Natural killer cell (primary cell): ENCODE measurements around the gene AHSG. TPM values are rescaled to one million over a fixed set of nuclear protein-coding genes. Genes with fewer than 3 reads are reported as not detected.
"Not testable (repeated sequence)": the region's sequence is repeated elsewhere in the genome, so short reads cannot be mapped to it uniquely, and the experiment has no call there.

Experiments used
- ATAC-seq, 3 donors: fragments of 150-1000 bp in 2 of 3; fragments of 200-7000 bp in 1 of 3; cut with Tn5 transposase; 1 replicate in 1 of 3; 2 replicates in 2 of 3; pipeline ENCODE4 v1.10.0; 2021; ENCODE audit warnings: mild to moderate bottlenecking in 2 of 3, moderate library complexity in 2 of 3
- DNase-seq, 2 donors: peaks; one replicate each; pipeline versions ENCODE4 v3.0.0 to v3.0.0-alpha.2; 2013 to 2021; ENCODE audit warnings: mixed read lengths in 1 of 2
- H3K27ac ChIP-seq: one replicate; pipeline ENCODE4 v1.5.1; 2013; ENCODE audit warnings: mild to moderate bottlenecking, low read length
- H3K27me3 ChIP-seq: one replicate; pipeline ENCODE4 v1.6.1; 2013; ENCODE audit warnings: low read length; ENCODE audit not compliant: control insufficient read depth, insufficient read depth
- H3K36me3 ChIP-seq: one replicate; pipeline ENCODE4 v1.6.1; 2013; ENCODE audit warnings: low read length; ENCODE audit not compliant: control insufficient read depth, insufficient read depth
- H3K4me1 ChIP-seq: one replicate; pipeline ENCODE4 v1.6.1; 2013; ENCODE audit warnings: low read length; ENCODE audit not compliant: control insufficient read depth, insufficient read depth
- H3K4me3 ChIP-seq: one replicate; pipeline ENCODE4 v1.5.1; 2013; ENCODE audit warnings: low read length
- H3K9me3 ChIP-seq: one replicate; pipeline ENCODE4 v1.6.1; 2013; ENCODE audit warnings: low read length; ENCODE audit not compliant: control insufficient read depth, insufficient read depth
- H3K27ac Mint-ChIP-seq, 2 donors: one replicate each; pipeline ENCODE4 v1.8.0; 2022; ENCODE audit warnings: mild to moderate bottlenecking in 2 of 2, mixed read lengths in 2 of 2, moderate library complexity in 1 of 2
- H3K27me3 Mint-ChIP-seq, 2 donors: one replicate each; pipeline ENCODE4 v1.8.0; 2022; ENCODE audit warnings: low read depth in 2 of 2, mixed read lengths in 2 of 2
- H3K36me3 Mint-ChIP-seq: one replicate; pipeline ENCODE4 v1.8.0; 2022; ENCODE audit warnings: mixed read lengths
- H3K4me1 Mint-ChIP-seq, 2 donors: one replicate each; pipeline ENCODE4 v1.8.0; 2022; ENCODE audit warnings: mixed read lengths in 2 of 2
- H3K4me3 Mint-ChIP-seq: one replicate; pipeline ENCODE4 v1.8.0; 2022; ENCODE audit warnings: mild to moderate bottlenecking, moderate library complexity, mixed read lengths
- H3K9me3 Mint-ChIP-seq, 2 donors: one replicate each; pipeline ENCODE4 v1.8.0; 2022; ENCODE audit warnings: mixed read lengths in 2 of 2
- WGBS: methylation state at CpG from one replicate; pipeline ENCODE4 v1.1.7; 2013; ENCODE audit warnings: missing lambda C conversion rate; ENCODE audit not compliant: insufficient coverage; 5-methylcytosine and 5-hydroxymethylcytosine counted together
- intact Hi-C: fragments of 100-400 bp; cut with micrococcal nuclease; formaldehyde crosslinking; loops from one replicate; pipeline ENCODE4 v1.14.2; 2022
- total RNA-seq, 4 donors: library from RNA; stranded (reverse); fragments of 120-200 nt in 1 of 4; gene quantifications; one replicate each; pipeline versions ENCODE4 v1.2.3 to v1.2.4, GENCODE V29; 2013 to 2022
- TF ChIP-seq, protein P1 (sequence below): fragments of 200-600 bp; IDR thresholded peaks from one replicate; pipeline ENCODE4 v1.8.0; 2022; ENCODE audit warnings: antibody characterized with exemption

Gene AHSG
- total RNA-seq, 3 donors from 2014 or later (not counting 1 experiment from before 2014, with no cell fraction given) = not detected

DNA sequence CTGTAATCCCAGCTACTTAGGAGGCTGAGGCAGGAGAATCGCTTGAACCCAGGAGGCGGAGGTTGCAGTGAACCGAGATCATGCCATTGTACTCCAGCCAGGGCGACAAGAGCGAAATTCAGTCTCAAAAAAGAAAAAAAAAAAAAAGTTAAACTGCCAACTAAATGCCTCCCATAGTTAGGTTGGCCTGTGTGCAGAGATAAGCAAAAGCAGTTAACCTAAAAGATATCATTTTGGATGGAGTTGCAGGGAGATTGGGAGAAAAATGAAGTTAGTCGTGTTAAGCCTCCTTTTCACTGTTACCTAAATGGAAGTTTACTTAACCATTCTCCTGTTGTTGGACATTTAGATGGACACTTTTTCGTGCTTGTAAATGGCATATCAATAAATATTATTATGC lies 15.9 kb downstream of the AHSG start:
- Histone ChIP-seq H3K27ac (no peak overlapping the region), H3K27me3 (no peaks in the 10 kb centered on the region), H3K4me3 (no peak overlapping the region), H3K36me3 (no peaks in the 10 kb centered on the region), H3K9me3 (no peaks in the 10 kb centered on the region), H3K4me1 (no peaks in the 10 kb centered on the region)
- Mint-ChIP-seq H3K9me3 (no peaks in the 10 kb centered on the region), H3K27me3 (peaks cover 11 to 12% of the 10 kb centered on the region in 2 donors), H3K27ac (no peak overlapping the region), H3K4me1 (no peaks in the 10 kb centered on the region), H3K36me3 (no peaks in the 10 kb centered on the region), H3K4me3 (no peak overlapping the region)
- TF ChIP-seq, protein P1, sequence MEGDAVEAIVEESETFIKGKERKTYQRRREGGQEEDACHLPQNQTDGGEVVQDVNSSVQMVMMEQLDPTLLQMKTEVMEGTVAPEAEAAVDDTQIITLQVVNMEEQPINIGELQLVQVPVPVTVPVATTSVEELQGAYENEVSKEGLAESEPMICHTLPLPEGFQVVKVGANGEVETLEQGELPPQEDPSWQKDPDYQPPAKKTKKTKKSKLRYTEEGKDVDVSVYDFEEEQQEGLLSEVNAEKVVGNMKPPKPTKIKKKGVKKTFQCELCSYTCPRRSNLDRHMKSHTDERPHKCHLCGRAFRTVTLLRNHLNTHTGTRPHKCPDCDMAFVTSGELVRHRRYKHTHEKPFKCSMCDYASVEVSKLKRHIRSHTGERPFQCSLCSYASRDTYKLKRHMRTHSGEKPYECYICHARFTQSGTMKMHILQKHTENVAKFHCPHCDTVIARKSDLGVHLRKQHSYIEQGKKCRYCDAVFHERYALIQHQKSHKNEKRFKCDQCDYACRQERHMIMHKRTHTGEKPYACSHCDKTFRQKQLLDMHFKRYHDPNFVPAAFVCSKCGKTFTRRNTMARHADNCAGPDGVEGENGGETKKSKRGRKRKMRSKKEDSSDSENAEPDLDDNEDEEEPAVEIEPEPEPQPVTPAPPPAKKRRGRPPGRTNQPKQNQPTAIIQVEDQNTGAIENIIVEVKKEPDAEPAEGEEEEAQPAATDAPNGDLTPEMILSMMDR = no peak
- 100% methylated on average over 3 of the region's 7 CpGs for WGBS
- ATAC-seq (no peak), DNase-seq (no peak)
- intact Hi-C loops = no loop called here

DNA sequence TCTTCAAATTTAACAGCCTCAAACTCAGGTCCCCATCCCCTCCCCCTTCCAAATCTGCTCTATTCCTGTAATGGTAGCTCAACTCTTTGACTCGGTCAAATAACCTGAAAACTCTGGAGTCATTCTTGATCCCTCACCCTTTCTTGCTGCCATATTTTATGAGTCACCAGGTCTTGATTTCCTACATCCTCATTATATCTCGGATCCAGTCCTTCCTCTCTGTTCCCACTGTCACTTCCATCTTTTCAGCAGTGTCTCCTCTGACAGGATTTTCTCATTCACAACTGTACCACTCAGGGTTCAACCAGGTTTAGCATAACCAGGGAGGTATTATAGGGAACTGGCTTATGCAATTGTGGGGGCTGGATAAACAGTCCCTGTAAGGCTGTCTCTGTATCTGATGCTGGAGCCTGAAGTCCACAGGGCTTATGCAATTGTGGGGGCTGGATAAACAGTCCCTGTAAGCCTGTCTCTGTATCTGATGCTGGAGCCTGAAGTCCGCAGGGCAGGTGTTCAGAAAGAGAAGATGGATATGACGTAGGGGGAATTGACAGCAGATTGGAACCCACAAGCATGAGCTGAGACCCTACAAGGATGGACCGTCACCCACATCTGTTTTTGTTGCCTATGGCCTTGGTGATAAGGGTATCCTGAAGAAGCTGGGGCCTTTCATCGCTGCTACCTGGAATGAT lies 18.2 kb downstream of the AHSG start:
- no peaks in the 10 kb centered on the region for H3K27me3 ChIP-seq
- H3K4me3 ChIP-seq = no peak overlapping the region
- 81% methylated on average over 6 of the region's 6 CpGs for WGBS
- H3K9me3 Mint-ChIP-seq = no peaks in the 10 kb centered on the region
- ATAC-seq (no peak), DNase-seq (no peak)
- no peak overlapping the region for H3K27ac ChIP-seq
- H3K4me1 Mint-ChIP-seq = no peaks in the 10 kb centered on the region
- intact Hi-C loops = no loop called here
- H3K36me3 Mint-ChIP-seq = no peaks in the 10 kb centered on the region
- no peaks in the 10 kb centered on the region for H3K36me3 ChIP-seq
- no peak overlapping the region for H3K4me3 Mint-ChIP-seq
- H3K27me3 Mint-ChIP-seq = peaks cover 20 to 25% of the 10 kb centered on the region in 2 donors
- no peaks in the 10 kb centered on the region for H3K9me3 ChIP-seq
- H3K27ac Mint-ChIP-seq = no peak overlapping the region
- TF ChIP-seq, protein P1 = no peak
- H3K4me1 ChIP-seq = no peaks in the 10 kb centered on the region

DNA sequence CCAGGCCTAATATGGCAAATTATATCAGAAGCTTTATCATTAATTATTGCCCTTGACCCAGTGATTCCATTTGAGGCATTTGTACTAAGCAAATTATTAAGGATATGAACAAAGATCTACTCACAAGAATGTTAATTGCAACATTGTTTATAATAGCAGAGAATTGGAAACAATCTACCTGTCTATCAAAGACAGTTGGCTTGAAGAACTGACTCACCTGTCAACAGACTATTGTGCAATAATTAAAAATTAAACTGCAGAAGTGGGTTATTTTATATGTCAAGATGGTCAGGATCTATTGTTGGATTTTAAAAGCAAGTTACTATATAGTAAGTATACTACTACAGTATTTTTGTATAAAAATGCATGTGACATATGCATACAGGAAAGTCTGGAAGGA lies 20.6 kb downstream of the AHSG start:
- Mint-ChIP-seq H3K4me3 (no peak overlapping the region), H3K9me3 (no peaks in the 10 kb centered on the region), H3K36me3 (no peaks in the 10 kb centered on the region), H3K27ac (no peak overlapping the region), H3K27me3 (peaks cover 25 to 26% of the 10 kb centered on the region in 2 donors), H3K4me1 (no peaks in the 10 kb centered on the region)
- Histone ChIP-seq H3K4me1 (no peaks in the 10 kb centered on the region), H3K27ac (no peak overlapping the region), H3K9me3 (no peaks in the 10 kb centered on the region), H3K36me3 (no peaks in the 10 kb centered on the region), H3K27me3 (no peaks in the 10 kb centered on the region), H3K4me3 (no peak overlapping the region)
- DNase-seq = no peak
- intact Hi-C loops = no loop called here
- ATAC-seq = no peak
- TF ChIP-seq, protein P1 = no peak

DNA sequence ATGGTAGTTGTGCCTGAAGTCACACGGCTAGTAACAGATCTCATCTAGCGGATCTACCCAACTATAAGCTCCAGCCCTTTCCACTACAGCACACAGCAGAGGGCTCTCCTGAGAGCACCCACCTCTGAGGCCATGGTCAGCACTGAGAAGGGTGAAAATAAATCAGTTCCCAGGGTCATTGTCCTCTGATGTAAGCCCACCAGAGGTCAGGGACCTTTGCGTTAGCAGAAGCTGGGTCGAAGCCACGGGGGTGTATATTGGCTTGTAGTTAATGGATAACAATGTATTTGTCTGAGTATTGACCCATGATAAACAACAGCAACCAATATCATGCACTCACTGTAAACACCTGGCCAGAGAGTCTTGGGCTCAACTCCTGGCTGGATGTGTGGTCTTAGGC lies 21.3 kb downstream of the AHSG start:
- H3K4me3 Mint-ChIP-seq, H3K27ac Mint-ChIP-seq, H3K4me3 ChIP-seq, H3K27ac ChIP-seq, H3K4me1 ChIP-seq, H3K36me3 ChIP-seq, H3K36me3 Mint-ChIP-seq, H3K4me1 Mint-ChIP-seq, ATAC-seq, H3K9me3 Mint-ChIP-seq, DNase-seq, H3K9me3 ChIP-seq, H3K27me3 ChIP-seq, intact Hi-C loops: not testable (repeated sequence)
- 100% methylated on average over 4 of the region's 5 CpGs for WGBS
- H3K27me3 Mint-ChIP-seq = peaks cover 30 to 33% of the 10 kb centered on the region in 2 donors
